SKM-1 (cell line): ENCODE results near the gene NOD1.
"Not testable (repeated sequence)": the region's sequence is repeated elsewhere in the genome, so short reads cannot be mapped to it uniquely, and the experiment has no call there.

Experiments
- DNase-seq: peaks from one replicate; lab custom pipeline; 2025; ENCODE audit not compliant: unreplicated experiment; lab: John Stamatoyannopoulos, UW

The NOD1 gene

GRCh38 chr7:30421647-30422196, 56.9 kb downstream of the NOD1 start:
- DNase-seq = no peak

DNA sequence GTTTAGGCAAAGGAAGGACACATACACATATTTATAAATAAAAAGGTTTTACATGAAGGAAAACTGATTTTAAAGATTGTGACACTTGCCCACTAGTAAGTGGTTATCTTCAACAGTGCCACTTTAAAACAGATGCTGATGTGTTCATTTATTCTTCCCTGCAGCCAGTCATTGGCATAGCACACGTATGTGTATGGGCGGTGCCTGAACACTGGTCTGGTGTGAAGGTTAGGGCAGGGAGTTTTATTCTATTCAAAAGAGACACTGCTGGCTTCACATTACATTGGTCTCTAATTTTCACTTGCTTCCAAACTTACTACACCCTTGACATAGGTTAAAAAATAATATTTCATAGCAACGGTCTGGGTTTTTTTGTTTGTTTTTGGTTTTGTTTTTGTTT, 57.9 kb downstream of the NOD1 start:
- DNase-seq = no peak

DNA sequence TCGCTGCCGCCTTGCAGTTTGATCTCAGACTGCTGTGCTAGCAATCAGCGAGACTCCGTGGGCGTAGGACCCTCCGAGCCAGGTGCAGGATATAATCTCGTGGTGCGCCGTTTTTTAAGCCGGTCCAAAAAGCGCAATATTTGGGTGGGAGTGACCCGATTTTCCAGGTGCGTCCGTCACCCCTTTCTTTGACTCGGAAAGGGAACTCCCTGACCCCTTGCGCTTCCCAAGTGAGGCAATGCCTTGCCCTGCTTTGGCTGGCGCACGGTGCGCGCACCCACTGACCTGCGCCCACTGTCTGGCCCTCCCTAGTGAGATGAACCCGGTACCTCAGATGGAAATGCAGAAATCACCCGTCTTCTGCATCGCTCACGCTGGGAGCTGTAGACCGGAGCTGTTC, 58.5 kb downstream of the NOD1 start:
- DNase-seq = not testable (repeated sequence)

DNA sequence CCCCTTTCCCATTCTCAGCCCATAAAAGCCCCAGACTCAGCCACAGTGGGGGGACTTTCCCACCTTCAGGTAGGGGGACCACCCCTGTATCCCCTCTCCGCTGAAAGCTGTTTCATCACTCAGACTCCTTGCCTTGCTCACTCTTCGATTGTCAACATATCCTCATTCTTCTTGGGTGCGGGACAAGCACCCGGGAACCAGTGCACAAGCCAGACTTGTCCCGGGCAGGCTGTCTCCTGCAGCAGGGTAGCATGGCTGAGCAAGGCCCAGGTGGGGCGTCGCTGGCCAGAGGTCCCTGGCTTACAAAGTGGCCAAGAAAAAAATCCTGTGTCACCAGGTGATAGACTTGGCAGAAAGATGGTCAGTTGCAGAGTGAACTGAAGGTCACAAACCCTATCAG, 64.7 kb downstream of the NOD1 start:
- no peak for DNase-seq

- DNase-seq = no peak
Observed at GRCh38 chr7:30412782-30413504, 65.6 kb downstream of the NOD1 start.

GRCh38 chr7:30411897-30412296, 66.7 kb downstream of the NOD1 start:
- no peak for DNase-seq

DNA sequence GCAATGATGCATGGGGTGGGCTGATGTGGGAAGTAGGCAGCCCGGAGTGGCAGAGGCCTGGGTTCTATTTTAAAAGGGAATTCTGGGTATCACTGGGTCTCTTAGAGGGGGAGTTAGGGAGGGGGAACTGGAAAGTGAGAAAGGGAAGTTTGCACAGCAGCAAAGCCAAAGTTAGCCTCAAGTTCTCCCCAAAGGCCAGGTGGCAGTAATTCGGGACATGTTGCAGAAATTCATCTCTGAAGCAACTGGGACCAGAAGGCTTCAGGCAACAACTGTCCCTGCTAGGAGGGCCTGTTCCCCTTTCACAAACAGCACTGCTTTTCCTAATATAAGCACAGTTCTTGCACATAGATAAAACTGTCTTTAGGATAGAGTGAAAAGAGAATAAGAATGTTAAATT, 67.4 kb downstream of the NOD1 start:
- peak; percentile 28 for DNase-seq

DNA sequence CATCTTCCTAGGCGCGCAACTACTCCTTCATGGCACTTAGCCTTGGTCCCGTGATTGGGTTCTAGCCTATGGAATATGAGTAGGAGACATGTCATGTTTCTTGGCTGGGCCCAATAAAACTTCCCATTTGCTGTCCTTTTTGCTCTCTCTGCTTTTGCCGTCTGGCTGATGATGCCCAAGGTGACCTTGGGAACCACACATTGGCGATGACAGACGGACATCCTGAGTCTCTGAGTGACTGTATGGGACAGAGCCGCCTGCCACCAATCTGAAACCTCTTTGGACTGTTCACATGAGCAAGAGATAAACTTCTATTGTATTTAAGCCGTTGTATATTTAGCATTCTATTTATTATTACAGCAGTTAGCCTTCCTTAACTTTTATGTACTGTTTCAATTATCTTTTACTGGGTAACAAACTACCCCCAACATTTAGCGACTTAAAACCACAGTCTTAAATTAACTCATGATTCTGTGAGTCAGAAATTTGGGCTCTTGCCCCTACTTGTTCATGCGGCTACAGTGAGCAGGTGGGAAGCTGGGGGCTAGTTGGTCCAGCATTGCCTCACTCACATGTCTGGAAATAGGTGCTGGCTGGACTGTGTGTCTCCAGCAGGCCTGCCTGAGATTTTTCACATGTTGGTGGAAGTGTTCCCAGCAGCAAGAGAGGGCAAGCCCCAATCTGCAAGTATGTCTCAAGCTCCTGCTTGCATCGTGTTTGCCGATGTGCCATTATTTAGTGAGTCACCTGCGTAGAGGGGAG, 71.7 kb downstream of the NOD1 start:
- DNase-seq = no peak

GRCh38 chr7:30405179-30405578, 73.4 kb downstream of the NOD1 start:
- no peak for DNase-seq

DNA sequence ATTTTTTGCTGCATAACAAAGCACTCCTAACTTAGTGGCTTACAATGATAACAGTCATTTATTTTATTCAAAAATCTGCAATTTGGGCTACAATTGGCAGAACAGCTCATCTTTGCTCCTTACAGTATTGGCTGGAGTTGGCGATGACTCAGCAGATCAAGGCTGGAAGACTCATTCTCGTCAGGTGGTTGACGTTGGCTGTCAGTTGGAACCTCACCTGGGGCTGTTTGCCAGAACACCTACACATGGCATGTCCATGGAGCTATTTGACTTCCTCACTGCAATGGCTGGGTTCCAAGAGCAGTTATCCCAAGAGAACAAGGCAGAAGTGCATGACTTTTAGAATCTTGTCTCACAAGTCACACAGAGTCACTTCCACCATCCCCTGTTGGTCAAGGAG, 75.1 kb downstream of the NOD1 start:
- no peak for DNase-seq

DNA sequence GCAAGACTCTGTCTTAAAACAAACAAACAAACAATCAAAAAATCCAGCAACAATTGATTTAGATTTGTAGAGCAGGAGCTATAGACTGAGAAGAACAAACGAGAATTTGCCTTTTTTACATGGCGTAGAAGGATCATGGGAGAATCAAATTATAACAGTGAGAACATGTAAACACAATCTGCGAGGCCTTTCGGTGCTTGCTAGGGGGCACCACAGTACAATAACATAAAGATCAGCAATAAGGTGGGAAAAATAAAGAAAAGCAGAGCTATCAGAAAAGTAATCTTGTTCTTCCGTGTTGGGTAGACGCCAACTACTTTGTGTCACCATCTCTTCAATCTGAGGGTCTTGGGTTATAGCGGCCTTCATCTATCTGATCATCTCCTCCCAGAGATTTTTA, 82.2 kb downstream of the NOD1 start:
- DNase-seq = no peak

DNA sequence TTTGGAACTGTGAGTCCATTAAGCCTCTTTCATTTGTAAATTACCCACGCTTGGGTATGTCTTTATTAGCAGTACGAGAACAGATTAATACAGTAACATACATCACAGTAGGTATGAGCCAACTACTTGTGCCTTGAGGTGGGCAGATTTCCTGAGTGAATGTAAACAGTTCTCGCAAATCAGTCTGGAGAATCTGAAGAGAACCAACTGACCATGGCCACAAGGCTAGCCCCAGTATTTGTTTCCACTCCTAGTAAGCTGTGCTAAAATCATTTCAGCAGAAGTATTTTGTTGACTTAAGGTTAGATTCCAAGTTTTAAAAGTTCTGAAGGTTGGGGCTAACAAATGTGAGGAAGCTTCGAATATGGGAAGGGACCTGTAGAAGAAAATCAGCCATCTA, 82.9 kb downstream of the NOD1 start:
- DNase-seq = no peak

DNA sequence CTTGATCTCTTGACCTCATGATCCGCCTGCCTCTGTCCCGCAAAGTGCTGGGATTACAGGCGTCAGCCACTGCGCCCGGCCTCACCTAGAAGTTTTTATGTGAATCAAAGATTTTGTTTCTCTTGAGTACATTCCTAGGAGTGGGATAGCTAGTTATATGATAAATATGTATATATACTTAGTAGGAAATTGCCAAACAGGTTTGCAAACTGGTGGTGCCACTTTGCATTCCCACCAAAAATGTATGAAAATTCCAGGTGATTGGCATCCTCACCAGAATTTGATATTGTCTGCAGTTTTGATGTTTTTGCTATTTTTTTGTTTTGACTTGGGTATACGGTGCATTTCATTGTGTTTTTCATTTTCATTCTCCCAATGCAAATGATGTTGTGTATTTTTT, 86.8 kb downstream of the NOD1 start:
- DNase-seq = no peak

GRCh38 chr7:30390736-30391636, 87.6 kb downstream of the NOD1 start:
- no peak for DNase-seq

- no peak for DNase-seq
Observed at GRCh38 chr7:30389791-30390190, 88.8 kb downstream of the NOD1 start.

DNA sequence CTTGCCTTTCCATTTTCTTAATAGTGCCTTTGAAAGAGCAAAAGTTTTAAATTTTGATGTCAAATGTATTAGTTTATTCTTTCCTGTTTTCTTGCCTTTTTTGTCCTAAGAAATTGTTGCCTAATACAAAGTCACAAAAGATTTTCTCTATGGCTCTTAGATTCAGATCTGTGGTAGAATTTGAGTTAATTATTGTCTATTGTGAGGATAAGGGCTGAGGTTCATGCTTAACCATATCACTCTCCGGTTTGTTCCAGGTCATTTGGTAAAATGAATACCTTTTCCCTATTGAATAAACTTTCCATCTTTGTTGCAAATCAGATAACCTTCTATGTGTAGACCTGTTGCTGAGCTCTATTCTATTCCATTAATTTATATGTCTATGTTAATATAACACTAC, 96.0 kb downstream of the NOD1 start:
- no peak for DNase-seq

GRCh38 chr7:30380824-30381223, 97.8 kb downstream of the NOD1 start:
- not testable (repeated sequence) for DNase-seq

- DNase-seq = no peak
Observed at GRCh38 chr7:30380294-30380693, 98.3 kb downstream of the NOD1 start.

DNA sequence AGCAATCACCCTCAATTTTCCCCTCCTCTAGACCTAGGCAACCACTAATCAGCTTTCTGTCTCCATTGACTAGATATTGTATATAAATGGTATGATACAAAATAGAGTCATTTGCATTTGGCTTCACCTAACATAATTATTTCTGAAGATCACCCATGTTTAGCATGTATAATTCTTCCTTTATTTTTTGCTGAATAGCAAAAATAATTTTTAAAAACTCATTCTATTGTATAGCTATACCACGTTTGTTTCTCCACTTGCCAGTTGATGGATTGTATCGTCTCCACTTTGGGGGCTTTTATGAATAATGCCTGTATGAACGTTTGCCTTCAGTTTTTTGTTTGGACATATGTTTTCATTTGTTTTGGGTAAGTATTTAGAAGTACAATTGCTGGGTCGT, 98.8 kb downstream of the NOD1 start:
- DNase-seq = no peak

- no peak for DNase-seq
Observed at GRCh38 chr7:30379131-30379530, 99.5 kb downstream of the NOD1 start.

DNA sequence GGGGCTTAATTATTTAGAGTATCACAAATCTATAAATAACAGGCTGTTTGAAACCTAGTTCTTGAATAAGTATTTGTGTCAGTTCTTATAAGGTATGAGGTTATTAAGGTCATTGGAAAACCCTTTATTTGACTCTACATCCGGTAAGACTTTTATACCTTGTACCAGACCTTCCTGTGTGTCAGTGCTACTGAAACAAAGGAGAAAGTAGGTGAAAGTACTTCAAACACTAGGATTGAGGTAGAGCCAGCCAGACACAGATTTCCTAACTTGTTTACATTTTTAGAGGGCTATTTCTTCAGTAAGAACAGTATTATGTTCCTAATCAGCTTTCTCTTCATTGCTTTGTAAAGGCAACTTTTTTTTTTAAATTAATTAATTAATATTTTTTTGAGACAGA, 100.3 kb downstream of the NOD1 start:
- DNase-seq = no peak
